Measurements from ENCODE around the gene CCDC188.

CCDC188 gene

GRCh38 chr22:20105456-20106204, 45.2 kb downstream of the CCDC188 start:
- no peak for DNase-seq (ENCODE audit: low spot score)

- no peak for DNase-seq (ENCODE audit: low spot score)
Observed at GRCh38 chr22:20102203-20102780, 48.6 kb downstream of the CCDC188 start.

- no peak for DNase-seq (ENCODE audit: low spot score)
Observed at GRCh38 chr22:20101638-20102037, 49.2 kb downstream of the CCDC188 start.

GRCh38 chr22:20099099-20099711, 51.6 kb downstream of the CCDC188 start:
- no peak for DNase-seq (ENCODE audit: low spot score)

Measured in pons (tissue), 1 donor.